HCT116 (cell line): ENCODE results near the gene PCCA. TPM values are rescaled to one million over a fixed set of nuclear protein-coding genes. Genes with fewer than 3 reads are reported as not detected.

Source experiments
- ATAC-seq: fragments of 200-7000 bp; cut with Tn5 transposase; 2 replicates; pipeline ENCODE4 v1.9.1; 2020; ENCODE audit warnings: mild to moderate bottlenecking, moderate library complexity
- BruUV-seq: library from RNA; stranded (reverse); fragments of 400-500 nt; replicated peaks from 2 replicates; lab custom pipeline; 2021; lab: Mats Ljungman, UMichigan
- CTCF ChIA-PET: fragments of 300-600 bp; sonication (Branson Sonifier 250); formaldehyde crosslinking; loops from one replicate; lab custom pipeline; 2021; ENCODE audit warnings: antibody characterized with exemption; lab: Charles Lee
- POLR2A ChIA-PET: fragments of 300-600, 350-600 bp; sonication (Branson Sonifier 250); formaldehyde crosslinking; loops from one replicate; lab custom pipeline; 2021; ENCODE audit warnings: antibody characterized with exemption; lab: Charles Lee
- RAD21 ChIA-PET, 2 experiments: fragments of 300-600 bp; sonication (Branson Sonifier 250); formaldehyde crosslinking; loops; one replicate each; lab custom pipeline; 2023; ENCODE audit warnings: low total read pairs in 2 of 2; ENCODE audit not compliant: uncharacterized antibody in 2 of 2, unreplicated experiment in 2 of 2, low non-redundant PET in 1 of 2; lab: Charles Lee
- DNase-seq: peaks from one replicate; pipeline ENCODE4 v3.0.0-alpha.2; 2010; ENCODE audit warnings: low read depth, low spot score
- H2AFZ ChIP-seq: fragments of 200-600 bp; shearing (Covaris generic), sonication (generic); 2 replicates; pipeline ENCODE4 v1.6.1; 2017; ENCODE audit warnings: low read depth, mixed run types, mixed read lengths, antibody characterized with exemption, low read length; ENCODE audit not compliant: poor library complexity, severe bottlenecking
- H3K27ac ChIP-seq: 2 replicates; pipeline ENCODE4 v1.5.1; 2012; ENCODE audit warnings: low read depth, low read length
- H3K27me3 ChIP-seq: fragments of 200-600 bp; sonication (generic); 2 replicates; pipeline ENCODE4 v1.6.1; 2016; ENCODE audit warnings: mixed run types, low read length, mixed read lengths; ENCODE audit not compliant: insufficient read depth
- H3K36me3 ChIP-seq, 2 experiments: fragments of 200-500 bp in 1 of 2; fragments of 200-600 bp in 1 of 2; sonication (Bioruptor generic) in 1 of 2; sonication (generic) in 1 of 2; 2 replicates each; pipeline versions ENCODE4 v1.5.1 to v1.6.1; 2014 to 2016; ENCODE audit warnings: low read length in 2 of 2, inconsistent platforms in 1 of 2, mixed read lengths in 1 of 2, mixed run types in 1 of 2; ENCODE audit not compliant: insufficient read depth in 2 of 2, control insufficient read depth in 1 of 2
- H3K4me1 ChIP-seq, 2 experiments: fragments of 200-600 bp in 1 of 2; sonication (generic) in 1 of 2; 2 replicates each; pipeline versions ENCODE4 v1.5.1 to v1.6.1; 2012 to 2017; ENCODE audit warnings: low read length in 2 of 2, inconsistent platforms in 1 of 2, mild to moderate bottlenecking in 1 of 2, mixed read lengths in 1 of 2, mixed run types in 1 of 2, moderate library complexity in 1 of 2; ENCODE audit not compliant: insufficient read depth in 2 of 2, control insufficient read depth in 1 of 2
- H3K4me2 ChIP-seq: fragments of 200-600 bp; sonication (generic); 2 replicates; pipeline ENCODE4 v1.6.1; 2017; ENCODE audit warnings: mixed run types, low read length, mixed read lengths
- H3K4me3 ChIP-seq, 2 experiments: fragments of 200-600 bp in 1 of 2; sonication (generic) in 1 of 2; replicated peaks in 1 of 2; 2 replicates each; pipeline ENCODE4 v1.5.1; 2011 to 2016; ENCODE audit warnings: low read length in 2 of 2, control low read depth in 1 of 2, low read depth in 1 of 2, mild to moderate bottlenecking in 1 of 2, mixed read lengths in 1 of 2, mixed run types in 1 of 2
- H3K79me2 ChIP-seq: fragments of 200-600 bp; sonication (generic); 2 replicates; pipeline ENCODE4 v1.6.1; 2017; ENCODE audit warnings: mild to moderate bottlenecking, mixed run types, low read length, moderate library complexity, mixed read lengths; ENCODE audit not compliant: insufficient read depth
- H3K9ac ChIP-seq: fragments of 200-600 bp; sonication (generic); 2 replicates; pipeline ENCODE4 v1.6.1; 2016; ENCODE audit warnings: low read length, mixed read lengths
- H3K9me2 ChIP-seq: fragments of 200-600 bp; sonication (generic), shearing (Covaris generic); 2 replicates; pipeline ENCODE4 v1.6.1; 2017; ENCODE audit warnings: mixed run types, mild to moderate bottlenecking, moderate library complexity; ENCODE audit not compliant: insufficient read depth
- H3K9me3 ChIP-seq, 2 experiments: fragments of 200-500 bp in 1 of 2; fragments of 200-600 bp in 1 of 2; sonication (Bioruptor generic) in 1 of 2; sonication (generic) in 1 of 2; 2 replicates each; pipeline ENCODE4 v1.6.1; 2014 to 2017; ENCODE audit warnings: low read length in 2 of 2, mixed read lengths in 2 of 2, inconsistent platforms in 1 of 2, low read depth in 1 of 2, mild to moderate bottlenecking in 1 of 2, mixed run types in 1 of 2, moderate library complexity in 1 of 2; ENCODE audit not compliant: control insufficient read depth in 1 of 2, insufficient read depth in 1 of 2
- H4K20me1 ChIP-seq: fragments of 200-600 bp; sonication (generic), shearing (Covaris generic); 2 replicates; pipeline ENCODE4 v1.6.1; 2017; ENCODE audit warnings: mixed run types, mild to moderate bottlenecking, moderate library complexity; ENCODE audit not compliant: insufficient read depth
- EGR1 ChIP-seq: IDR thresholded peaks from 2 replicates; pipeline ENCODE4 v1.6.1; 2012; ENCODE audit warnings: low read depth
- ELF1 ChIP-seq: IDR thresholded peaks from 2 replicates; pipeline ENCODE4 v1.6.1; 2012; ENCODE audit warnings: low read depth, borderline replicate concordance
- EZH2phosphoT487 ChIP-seq: fragments of 200-600 bp; IDR thresholded peaks from 2 replicates; pipeline ENCODE4 v1.6.1; 2018; ENCODE audit warnings: antibody characterized with exemption, borderline replicate concordance
- POLR2A ChIP-seq: IDR thresholded peaks from 2 replicates; pipeline ENCODE4 v1.7.0; 2011; ENCODE audit warnings: borderline replicate concordance; ENCODE audit not compliant: insufficient read depth, insufficient read length; ENCODE audit errors: extremely low read depth
- RAD21 ChIP-seq: IDR thresholded peaks from 2 replicates; pipeline ENCODE4 v1.6.1; 2012; ENCODE audit warnings: low read depth, mild to moderate bottlenecking
- SIN3A ChIP-seq: IDR thresholded peaks from 2 replicates; pipeline ENCODE4 v1.6.1; 2012; ENCODE audit warnings: low read depth
- SP1 ChIP-seq: IDR thresholded peaks from 2 replicates; pipeline ENCODE4 v1.6.1; 2012; ENCODE audit warnings: low read depth
- ZNF274 ChIP-seq: fragments of 200-500 bp; sonication (Bioruptor generic); IDR thresholded peaks from 2 replicates; pipeline ENCODE4 v1.6.1; 2014; ENCODE audit warnings: mild to moderate bottlenecking, low read depth, low read length, inconsistent platforms
- intact Hi-C: fragments of 100-400 bp; cut with micrococcal nuclease; formaldehyde crosslinking; loops from 2 replicates; pipeline ENCODE4 v1.10.0; 2022
- total RNA-seq: library from RNA; stranded (reverse); gene quantifications from one replicate; pipeline ENCODE4 v1.2.1, GENCODE V29; 2021; ENCODE audit not compliant: unreplicated experiment
- TF ChIP-seq, protein P1 (sequence below), 3 experiments: fragments of 200-600 bp in 1 of 3; sonication (generic) in 1 of 3; IDR thresholded peaks in 2 of 3; conservative IDR thresholded peaks in 1 of 3; 2 replicates each; pipeline ENCODE4 v1.5.1; 2012 to 2017; ENCODE audit warnings: low read depth in 2 of 3, low read length in 2 of 3, antibody characterized with exemption in 1 of 3, borderline replicate concordance in 1 of 3, control low read depth in 1 of 3, mild to moderate bottlenecking in 1 of 3, mixed read lengths in 1 of 3, mixed run types in 1 of 3, moderate library complexity in 1 of 3; ENCODE audit not compliant: insufficient read depth in 1 of 3
- TF ChIP-seq, protein P2 (sequence below): IDR thresholded peaks from 2 replicates; pipeline ENCODE4 v1.6.1; 2011; ENCODE audit warnings: mild to moderate bottlenecking, low read length, moderate library complexity; ENCODE audit not compliant: insufficient replicate concordance; ENCODE audit errors: extremely low read depth

The PCCA gene
- total RNA-seq, 1 experiment from 2014 or later, result 23.0 TPM

DNA sequence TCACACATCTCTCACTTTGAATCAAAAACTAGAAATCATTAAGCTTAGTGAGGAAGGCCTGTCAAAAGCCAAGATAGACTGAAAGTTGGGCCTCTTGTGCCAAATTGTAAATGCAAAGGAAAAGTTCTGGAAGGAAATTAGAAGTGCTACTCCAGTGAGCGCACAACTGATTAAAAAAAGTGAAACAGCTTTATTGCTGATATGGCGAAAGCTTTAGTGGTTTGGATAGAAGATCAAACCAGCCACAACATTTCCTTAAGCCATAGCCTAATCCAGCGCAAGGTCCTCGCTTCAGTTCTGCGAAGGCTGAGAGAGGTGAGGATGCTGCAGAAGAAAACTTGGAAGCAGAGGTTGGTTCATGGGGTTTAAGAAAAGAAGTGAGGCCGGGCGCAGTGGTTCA lies 7.6 kb downstream of the PCCA start:
- H3K9me2 ChIP-seq, result no peaks in the 10 kb centered on the region
- CTCF ChIA-PET, result no interaction called here
- intact Hi-C loops, result no loop called here

More for the DNA sequence above, 7.6 kb downstream of the PCCA start:
- Histone ChIP-seq H3K4me2 (no peak overlapping the region), H3K9ac (no peak overlapping the region), H3K27me3 (no peaks in the 10 kb centered on the region), H4K20me1 (no peaks in the 10 kb centered on the region), H3K27ac (no peak overlapping the region), H3K9me3 (no peaks in the 10 kb centered on the region), H3K79me2 (peaks cover 46% of the 10 kb centered on the region), H3K4me1 (peaks cover 12 to 18% of the 10 kb centered on the region in 2 experiments), H3K4me3 (no peak overlapping the region), H3K36me3 (no peaks in the 10 kb centered on the region), H2AFZ (no peak overlapping the region)
- ATAC-seq (no peak), DNase-seq (no peak)
- BruUV-seq, result no TSS peak
- ChIA-PET POLR2A (no interaction called here), RAD21 (no interaction called here)
- TF ChIP-seq SP1 (no peak), EZH2phosphoT487 (no peak), ELF1 (no peak), EGR1 (no peak), SIN3A (no peak), ZNF274 (no peak), RAD21 (no peak), POLR2A (no peak)
- TF ChIP-seq, protein P1, sequence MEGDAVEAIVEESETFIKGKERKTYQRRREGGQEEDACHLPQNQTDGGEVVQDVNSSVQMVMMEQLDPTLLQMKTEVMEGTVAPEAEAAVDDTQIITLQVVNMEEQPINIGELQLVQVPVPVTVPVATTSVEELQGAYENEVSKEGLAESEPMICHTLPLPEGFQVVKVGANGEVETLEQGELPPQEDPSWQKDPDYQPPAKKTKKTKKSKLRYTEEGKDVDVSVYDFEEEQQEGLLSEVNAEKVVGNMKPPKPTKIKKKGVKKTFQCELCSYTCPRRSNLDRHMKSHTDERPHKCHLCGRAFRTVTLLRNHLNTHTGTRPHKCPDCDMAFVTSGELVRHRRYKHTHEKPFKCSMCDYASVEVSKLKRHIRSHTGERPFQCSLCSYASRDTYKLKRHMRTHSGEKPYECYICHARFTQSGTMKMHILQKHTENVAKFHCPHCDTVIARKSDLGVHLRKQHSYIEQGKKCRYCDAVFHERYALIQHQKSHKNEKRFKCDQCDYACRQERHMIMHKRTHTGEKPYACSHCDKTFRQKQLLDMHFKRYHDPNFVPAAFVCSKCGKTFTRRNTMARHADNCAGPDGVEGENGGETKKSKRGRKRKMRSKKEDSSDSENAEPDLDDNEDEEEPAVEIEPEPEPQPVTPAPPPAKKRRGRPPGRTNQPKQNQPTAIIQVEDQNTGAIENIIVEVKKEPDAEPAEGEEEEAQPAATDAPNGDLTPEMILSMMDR (IDR thresholded peaks at IDR 0.05 in 2 of 3, conservative IDR thresholded peaks at IDR 0.05 in 1 of 3; ENCODE audit: borderline replicate concordance in 1 of 3, insufficient read depth in 1 of 3, low read depth in 2 of 3, low read length in 2 of 3), result no peak
- TF ChIP-seq, protein P2, sequence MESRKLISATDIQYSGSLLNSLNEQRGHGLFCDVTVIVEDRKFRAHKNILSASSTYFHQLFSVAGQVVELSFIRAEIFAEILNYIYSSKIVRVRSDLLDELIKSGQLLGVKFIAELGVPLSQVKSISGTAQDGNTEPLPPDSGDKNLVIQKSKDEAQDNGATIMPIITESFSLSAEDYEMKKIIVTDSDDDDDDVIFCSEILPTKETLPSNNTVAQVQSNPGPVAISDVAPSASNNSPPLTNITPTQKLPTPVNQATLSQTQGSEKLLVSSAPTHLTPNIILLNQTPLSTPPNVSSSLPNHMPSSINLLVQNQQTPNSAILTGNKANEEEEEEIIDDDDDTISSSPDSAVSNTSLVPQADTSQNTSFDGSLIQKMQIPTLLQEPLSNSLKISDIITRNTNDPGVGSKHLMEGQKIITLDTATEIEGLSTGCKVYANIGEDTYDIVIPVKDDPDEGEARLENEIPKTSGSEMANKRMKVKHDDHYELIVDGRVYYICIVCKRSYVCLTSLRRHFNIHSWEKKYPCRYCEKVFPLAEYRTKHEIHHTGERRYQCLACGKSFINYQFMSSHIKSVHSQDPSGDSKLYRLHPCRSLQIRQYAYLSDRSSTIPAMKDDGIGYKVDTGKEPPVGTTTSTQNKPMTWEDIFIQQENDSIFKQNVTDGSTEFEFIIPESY, result no peak
